CD4-positive, alpha-beta T cell treated with Interleukin-4 for 1 hour (primary cell): ENCODE data around the gene XXYLT1.

Experiments used
- DNase-seq, 2 donors: peaks; one replicate each; pipeline ENCODE4 v3.0.0-alpha.2; 2020 to 2022

The XXYLT1 gene

GRCh38 chr3:195149292-195150030, 121.5 kb downstream of the XXYLT1 start:
- DNase-seq = no peak

GRCh38 chr3:195148549-195148948, 122.4 kb downstream of the XXYLT1 start:
- no peak for DNase-seq

GRCh38 chr3:195147649-195148080, 123.3 kb downstream of the XXYLT1 start:
- peak; percentile 34 to 54 for DNase-seq

- DNase-seq = no peak
These were observed 124.8 kb downstream of the XXYLT1 start for GRCh38 chr3:195146131-195146530.

DNA sequence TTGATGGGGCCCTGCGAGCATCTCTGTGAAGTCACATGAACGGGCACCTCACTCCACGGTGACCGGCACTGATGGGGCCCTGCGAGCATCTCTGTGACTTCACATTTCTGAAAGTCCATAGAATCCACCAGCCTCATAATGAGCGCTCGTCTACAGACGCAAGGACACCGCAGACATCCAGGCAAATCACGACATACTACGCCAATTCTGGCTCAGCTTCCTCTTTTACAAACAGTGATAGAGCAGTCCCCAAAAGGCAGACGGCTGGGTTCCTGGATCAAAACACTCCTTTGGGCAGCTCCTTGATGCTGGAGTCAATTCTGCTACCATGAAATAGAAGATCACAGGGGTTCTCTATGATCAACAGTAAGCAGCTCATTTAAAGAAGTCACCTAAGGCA, 125.4 kb downstream of the XXYLT1 start:
- DNase-seq = no peak

DNA sequence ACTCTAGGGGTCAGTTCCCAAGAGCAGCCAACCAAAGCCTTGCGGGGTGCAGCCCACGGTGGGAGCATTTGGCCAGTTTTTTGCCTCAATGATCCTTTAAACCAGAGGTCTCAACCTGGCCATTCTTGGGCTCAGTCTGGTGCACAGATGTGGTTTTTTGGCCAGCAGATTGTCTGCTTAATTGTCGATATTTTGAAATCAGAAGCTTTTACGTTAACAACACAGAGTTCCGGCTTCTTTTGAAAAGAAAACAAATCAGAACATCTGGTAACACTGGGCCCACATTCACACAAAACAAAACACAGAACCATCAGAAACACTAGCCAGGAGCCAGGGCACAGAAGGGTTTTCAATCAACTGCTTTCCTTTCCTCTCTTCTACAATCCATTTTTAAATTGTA, 127.7 kb downstream of the XXYLT1 start:
- no peak for DNase-seq

DNA sequence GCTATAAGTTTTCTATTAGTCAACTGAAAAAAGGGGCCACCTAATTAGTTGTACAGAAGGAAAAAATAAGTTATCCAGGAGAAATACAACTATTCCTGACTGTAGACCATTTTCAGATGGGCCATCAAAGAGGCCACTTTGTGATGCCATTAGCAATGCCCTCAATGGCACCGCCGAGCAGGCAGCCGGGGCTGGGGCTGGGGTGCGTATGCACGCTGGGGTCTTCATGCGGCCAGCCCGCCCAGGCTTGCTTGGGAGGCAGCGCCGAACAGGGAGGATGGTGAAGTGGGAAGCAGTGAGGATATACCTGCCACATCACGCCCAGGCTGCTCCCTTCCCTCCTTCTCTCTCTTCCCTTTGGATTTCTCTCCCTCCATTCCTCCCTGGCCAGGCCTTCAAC, 128.4 kb downstream of the XXYLT1 start:
- DNase-seq = no peak

DNA sequence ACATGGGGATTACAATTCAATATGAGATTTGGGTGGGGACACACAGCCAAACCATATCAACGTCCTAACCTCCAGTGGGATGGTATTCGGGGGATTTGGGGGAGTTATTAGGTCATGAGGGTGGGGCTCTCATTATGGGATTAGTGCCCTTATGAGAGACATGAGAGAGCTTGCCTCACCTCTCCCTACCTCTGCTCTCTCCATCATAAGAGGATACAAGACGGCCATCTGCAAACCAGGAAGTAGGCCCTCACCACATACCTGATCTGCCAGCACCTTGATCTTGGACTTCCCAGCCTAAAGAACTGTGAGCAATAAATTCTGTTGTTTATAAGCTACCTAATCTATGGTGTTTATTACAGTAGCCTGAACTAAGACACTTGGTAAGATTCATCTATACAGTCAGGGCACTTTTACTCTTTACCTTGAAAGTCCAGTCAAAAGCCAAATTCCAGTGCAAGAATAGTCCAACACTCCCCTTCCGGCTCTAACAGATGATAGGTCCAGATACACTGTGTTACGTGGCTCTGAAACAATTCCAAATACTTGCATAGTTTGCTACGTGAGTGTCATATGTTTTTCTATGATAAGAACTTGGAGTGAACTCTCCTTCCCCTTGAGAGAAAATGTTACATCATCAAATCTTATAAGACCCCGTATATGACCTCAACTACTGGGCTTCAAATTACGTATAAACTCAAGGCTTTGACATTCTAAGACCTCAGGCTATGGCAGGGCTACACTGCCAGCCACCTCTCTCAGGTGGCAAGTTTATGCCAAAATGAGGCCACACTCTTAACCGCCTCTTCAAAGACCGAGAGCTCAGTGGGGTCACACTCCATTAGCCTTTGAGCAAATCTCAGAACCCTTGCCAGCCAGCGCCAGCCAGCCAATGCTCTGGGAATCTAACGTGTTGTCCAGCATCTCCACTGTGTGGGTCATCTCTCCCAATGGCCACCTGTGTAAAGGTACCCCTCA, 129.9 kb downstream of the XXYLT1 start:
- no peak for DNase-seq

- no peak for DNase-seq
These were observed 130.5 kb downstream of the XXYLT1 start for GRCh38 chr3:195140410-195140809.

- DNase-seq = no peak
These were observed 131.1 kb downstream of the XXYLT1 start for GRCh38 chr3:195139876-195140240.

DNA sequence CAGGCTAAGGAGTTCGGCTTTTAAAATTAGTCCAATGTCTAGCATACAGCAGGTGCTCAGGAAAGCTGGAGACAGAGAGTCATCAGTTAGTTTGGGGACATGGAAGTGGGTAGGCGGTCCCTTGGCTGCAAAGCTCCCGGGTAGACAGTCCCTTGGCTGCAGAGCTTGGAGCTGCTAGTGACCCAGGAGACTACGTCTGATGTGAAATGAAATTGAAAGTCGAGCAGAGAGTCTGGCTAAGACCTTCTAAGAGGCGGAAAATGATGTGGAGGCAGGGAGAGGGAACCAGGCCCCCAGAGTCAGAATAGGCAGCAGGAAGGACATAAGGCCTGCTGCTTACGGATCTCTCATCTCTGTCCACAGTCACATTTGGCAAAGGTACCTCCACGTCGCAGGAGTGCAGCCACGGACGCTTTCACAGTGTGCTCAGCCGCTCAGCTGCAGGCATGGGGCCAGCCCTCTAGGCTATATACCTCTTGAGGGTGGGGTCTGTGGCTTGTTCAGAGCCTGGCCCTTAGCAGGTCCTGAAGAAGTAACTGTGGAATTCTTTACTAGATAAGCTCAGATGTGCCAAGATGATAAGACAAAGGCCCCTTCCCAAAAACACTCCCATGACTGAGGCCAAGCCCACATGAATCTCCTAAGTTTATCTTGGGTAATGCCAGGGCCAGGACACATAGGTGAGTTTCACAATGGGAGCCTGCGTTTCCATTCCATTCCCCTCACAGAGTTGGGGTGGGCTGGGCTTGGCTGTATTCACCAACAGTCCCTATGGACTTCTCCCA, 131.7 kb downstream of the XXYLT1 start:
- DNase-seq = no peak

DNA sequence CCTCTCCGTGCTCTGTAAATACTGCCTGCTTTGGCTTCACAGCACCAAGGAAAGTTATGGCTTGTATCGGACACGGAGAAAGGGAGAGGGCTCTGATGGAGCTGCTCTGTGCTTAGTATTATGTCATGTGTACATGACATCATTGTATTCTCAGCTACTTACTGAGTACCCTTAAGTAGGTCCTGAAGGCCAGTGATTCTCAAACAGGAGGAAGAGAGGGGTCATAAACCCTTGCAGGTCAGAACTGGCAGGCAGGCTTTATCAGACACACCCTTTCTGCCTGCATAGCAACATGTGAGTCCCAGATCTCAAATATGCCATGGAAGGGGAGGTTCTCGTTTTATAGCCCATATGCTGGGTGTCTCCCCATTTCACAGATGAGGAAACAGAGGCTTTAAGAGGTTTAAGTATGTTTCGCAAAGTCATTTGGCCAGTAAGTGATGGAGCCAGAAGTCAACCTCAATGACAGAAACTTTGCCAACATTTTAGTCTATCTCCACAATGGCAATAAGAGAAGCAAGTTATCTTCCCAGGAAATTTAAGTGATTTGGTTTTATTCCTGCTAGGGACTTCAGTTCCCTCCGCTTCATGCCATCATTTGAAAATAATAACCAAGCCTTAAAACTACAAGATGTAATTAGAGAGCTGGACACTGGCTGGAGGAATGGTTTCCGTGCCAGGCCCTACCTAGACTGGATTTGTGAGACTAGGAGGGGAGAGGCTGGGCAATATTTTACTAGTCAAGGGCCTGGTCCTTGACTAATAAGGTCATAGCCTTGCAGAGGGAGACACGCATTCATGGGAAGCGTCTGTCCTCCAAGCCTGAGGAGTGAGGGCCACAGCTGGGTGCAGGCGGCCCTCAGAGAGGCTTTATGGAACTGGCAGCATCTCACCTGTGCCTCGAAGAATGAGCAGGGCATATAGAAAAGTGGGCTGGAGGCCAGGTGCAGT, 133.0 kb downstream of the XXYLT1 start:
- DNase-seq = no peak

GRCh38 chr3:195135917-195136316, 135.0 kb downstream of the XXYLT1 start:
- no peak for DNase-seq

DNA sequence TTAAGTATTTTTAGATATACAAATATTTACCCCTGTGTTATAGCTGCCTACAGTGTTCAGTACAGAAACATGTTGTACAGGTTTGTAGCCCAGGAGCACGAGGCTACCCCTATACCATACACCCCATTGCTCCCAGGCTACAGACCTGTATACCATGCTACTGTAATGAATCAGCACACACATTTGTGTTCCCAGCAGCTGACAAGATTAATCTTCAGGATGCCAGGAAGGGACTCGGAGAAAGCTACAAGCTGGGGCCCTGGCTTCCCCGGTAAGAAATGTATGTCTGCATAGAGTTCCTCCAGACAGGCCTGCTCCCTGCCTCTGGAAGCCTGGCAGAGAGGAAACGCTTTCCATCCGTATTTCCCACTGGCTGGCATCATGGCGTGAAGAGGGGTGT, 136.5 kb downstream of the XXYLT1 start:
- no peak for DNase-seq

- DNase-seq = peak; percentile 67
These were observed 137.5 kb downstream of the XXYLT1 start for GRCh38 chr3:195133462-195133861.

GRCh38 chr3:195133013-195133412, 137.9 kb downstream of the XXYLT1 start:
- DNase-seq = no peak

- no peak for DNase-seq
These were observed 139.8 kb downstream of the XXYLT1 start for GRCh38 chr3:195131176-195131575.

GRCh38 chr3:195129644-195130492, 141.1 kb downstream of the XXYLT1 start:
- DNase-seq = peak; percentile 42 to 52

- no peak for DNase-seq
These were observed 141.8 kb downstream of the XXYLT1 start for GRCh38 chr3:195129072-195129643.

DNA sequence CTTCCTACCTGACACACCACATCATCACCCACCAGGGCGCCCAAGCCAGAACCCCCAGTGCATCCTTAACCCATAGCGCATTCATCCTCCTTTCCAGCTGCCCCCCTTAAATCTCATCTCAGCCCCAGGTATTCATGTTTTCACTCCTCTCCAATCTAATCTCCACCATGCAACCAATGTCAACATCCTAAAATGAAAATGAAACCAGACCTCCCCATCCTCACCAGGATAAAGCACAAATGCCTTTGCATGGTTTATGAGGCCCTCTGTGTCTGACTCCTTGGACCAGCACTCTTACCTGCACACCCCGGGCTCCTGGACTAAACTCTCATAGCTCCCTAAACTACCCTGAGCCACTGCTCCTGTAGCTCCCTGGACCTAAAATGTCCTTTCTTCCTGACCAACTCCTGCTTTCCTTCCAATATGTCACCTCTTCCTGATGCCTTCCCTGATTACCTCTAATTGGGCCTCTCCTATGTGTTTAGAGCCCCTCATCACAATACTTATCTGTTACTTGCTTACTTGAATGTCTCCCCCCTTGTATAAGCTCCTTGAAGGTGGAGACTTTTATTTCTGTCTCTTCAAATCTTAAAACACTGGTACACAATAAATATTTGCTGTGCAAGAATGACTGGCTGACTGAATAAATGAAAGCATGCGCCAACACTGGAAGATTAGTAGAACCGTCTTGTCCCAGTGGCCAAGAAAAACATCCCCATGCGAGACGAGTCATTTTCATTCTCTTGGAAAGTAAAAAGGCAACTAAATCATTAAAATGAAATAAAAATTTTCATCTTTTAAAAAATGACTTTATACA, 142.5 kb downstream of the XXYLT1 start:
- DNase-seq = no peak
